HEK293 (cell line): ENCODE measurements around the gene DAPP1.

Experiments used
- CTCF ChIA-PET: fragments of 350-600 bp; formaldehyde crosslinking; extraction: SDS; loops from one replicate; lab custom pipeline; 2021; ENCODE audit warnings: antibody characterized with exemption; lab: Yijun Ruan, JAX
- POLR2A ChIA-PET: fragments of 300-600 bp; formaldehyde crosslinking; extraction: SDS; loops from one replicate; lab custom pipeline; 2020; ENCODE audit warnings: antibody characterized with exemption, inconsistent platforms; lab: Yijun Ruan, JAX
- H3K27ac ChIP-seq: fragments of 200-500 bp; sonication (Bioruptor generic); 2 replicates; pipeline ENCODE4 v1.5.1; 2014; ENCODE audit warnings: low read depth, low read length, control low read depth, inconsistent platforms; ENCODE audit errors: extremely low read depth
- H3K36me3 ChIP-seq, 2 experiments: fragments of 200-500 bp in 1 of 2; sonication (Bioruptor generic) in 1 of 2; 1 replicate in 1 of 2; 2 replicates in 1 of 2; pipeline ENCODE4 v1.5.1; 2014 to 2017; ENCODE audit warnings: inconsistent platforms in 2 of 2, low read length in 2 of 2; ENCODE audit not compliant: control insufficient read depth in 2 of 2, insufficient read depth in 1 of 2
- H3K4me1 ChIP-seq: fragments of 200-500 bp; sonication (Bioruptor generic); 2 replicates; pipeline ENCODE4 v1.5.1; 2014; ENCODE audit warnings: mild to moderate bottlenecking, low read length, inconsistent platforms; ENCODE audit not compliant: control insufficient read depth, insufficient read depth
- H3K4me3 ChIP-seq: 2 replicates; pipeline ENCODE4 v1.5.1; 2011; ENCODE audit warnings: low read depth, mild to moderate bottlenecking, control low read depth, low read length, moderate library complexity
- H3K9me3 ChIP-seq: fragments of 200-500 bp; sonication (Bioruptor generic); 2 replicates; pipeline ENCODE4 v1.5.1; 2014; ENCODE audit warnings: low read depth, low read length, inconsistent platforms; ENCODE audit not compliant: control insufficient read depth, insufficient read depth
- AEBP2 ChIP-seq: fragments of 450-650 bp; formaldehyde crosslinking; IDR thresholded peaks from 2 replicates; pipeline ENCODE4 v1.5.1; 2016; ENCODE audit warnings: missing biosample characterization, missing genetic modification characterization, borderline replicate concordance
- HOXA7 ChIP-seq: sonication (generic); formaldehyde crosslinking; IDR thresholded peaks from 2 replicates; pipeline ENCODE4 v1.8.1; 2022; ENCODE audit warnings: missing genetic modification reagents, borderline replicate concordance
- HOXC10 ChIP-seq: sonication (generic); formaldehyde crosslinking; IDR thresholded peaks from 2 replicates; pipeline ENCODE4 v1.8.1; 2023; ENCODE audit warnings: mild to moderate bottlenecking, missing genetic modification reagents
- IKZF3 ChIP-seq: fragments of 450-650 bp; IDR thresholded peaks from 2 replicates; pipeline ENCODE4 v1.5.0; 2018; ENCODE audit warnings: missing biosample characterization, mild to moderate bottlenecking, missing genetic modification characterization, moderate library complexity
- KLF1 ChIP-seq: fragments of 450-650 bp; formaldehyde crosslinking; IDR thresholded peaks from 2 replicates; pipeline ENCODE4 v1.5.1; 2016; ENCODE audit warnings: missing biosample characterization, missing genetic modification characterization
- KLF10 ChIP-seq: fragments of 450-650 bp; IDR thresholded peaks from 2 replicates; pipeline ENCODE4 v1.5.1; 2018; ENCODE audit warnings: missing biosample characterization, mild to moderate bottlenecking, missing genetic modification characterization
- MYNN ChIP-seq: fragments of 450-650 bp; formaldehyde crosslinking; IDR thresholded peaks from 2 replicates; pipeline ENCODE4 v1.5.1; 2016; ENCODE audit warnings: missing biosample characterization, missing genetic modification characterization, borderline replicate concordance
- MZF1 ChIP-seq: fragments of 450-650 bp; formaldehyde crosslinking; IDR thresholded peaks from 2 replicates; pipeline ENCODE4 v1.5.1; 2017; ENCODE audit warnings: missing biosample characterization, missing genetic modification characterization, borderline replicate concordance
- PRDM6 ChIP-seq: fragments of 450-650 bp; formaldehyde crosslinking; IDR thresholded peaks from 2 replicates; pipeline ENCODE4 v1.5.1; 2017; ENCODE audit warnings: missing biosample characterization, missing genetic modification characterization
- SP2 ChIP-seq: fragments of 450-650 bp; formaldehyde crosslinking; IDR thresholded peaks from 2 replicates; pipeline ENCODE4 v1.5.1; 2016; ENCODE audit warnings: missing biosample characterization, missing genetic modification characterization
- TCF7L2 ChIP-seq: IDR thresholded peaks from 2 replicates; pipeline ENCODE4 v1.6.1; 2011; ENCODE audit warnings: low read depth, mild to moderate bottlenecking, inconsistent platforms, low read length, moderate library complexity, borderline replicate concordance
- ZBTB26 ChIP-seq: fragments of 450-650 bp; formaldehyde crosslinking; optimal IDR thresholded peaks from 2 replicates; pipeline ENCODE3; 2016; ENCODE audit warnings: missing biosample characterization, mild to moderate bottlenecking, missing genetic modification characterization
- ZFHX2 ChIP-seq: fragments of 450-650 bp; formaldehyde crosslinking; conservative IDR thresholded peaks from 2 replicates; pipeline ENCODE4 v1.5.1; 2016; ENCODE audit warnings: missing biosample characterization, missing genetic modification characterization
- ZFP69B ChIP-seq: fragments of 450-650 bp; formaldehyde crosslinking; IDR thresholded peaks from 2 replicates; pipeline ENCODE4 v1.5.1; 2016; ENCODE audit warnings: missing biosample characterization, missing genetic modification characterization
- ZIC2 ChIP-seq: fragments of 450-650 bp; formaldehyde crosslinking; IDR thresholded peaks from 2 replicates; pipeline ENCODE4 v1.5.1; 2016; ENCODE audit warnings: missing biosample characterization, missing genetic modification characterization
- ZNF146 ChIP-seq: fragments of 450-650 bp; formaldehyde crosslinking; IDR thresholded peaks from 2 replicates; pipeline ENCODE4 v1.5.1; 2016; ENCODE audit warnings: missing biosample characterization, missing genetic modification characterization
- ZNF169 ChIP-seq: fragments of 450-650 bp; formaldehyde crosslinking; IDR thresholded peaks from 2 replicates; pipeline ENCODE4 v1.5.1; 2016; ENCODE audit warnings: missing biosample characterization, missing genetic modification characterization
- ZNF19 ChIP-seq: fragments of 450-650 bp; formaldehyde crosslinking; IDR thresholded peaks from 2 replicates; pipeline ENCODE4; 2016; ENCODE audit warnings: missing biosample characterization, missing genetic modification characterization, low read depth
- ZNF239 ChIP-seq: fragments of 450-650 bp; formaldehyde crosslinking; IDR thresholded peaks from 2 replicates; pipeline ENCODE4 v1.5.1; 2016; ENCODE audit warnings: missing biosample characterization, missing genetic modification characterization
- ZNF404 ChIP-seq: fragments of 450-650 bp; formaldehyde crosslinking; IDR thresholded peaks from 2 replicates; pipeline ENCODE4 v1.5.1; 2017; ENCODE audit warnings: missing biosample characterization, missing genetic modification characterization
- ZNF514 ChIP-seq: fragments of 450-650 bp; formaldehyde crosslinking; IDR thresholded peaks from 2 replicates; pipeline ENCODE4 v1.5.1; 2016; ENCODE audit warnings: missing biosample characterization, missing genetic modification characterization
- ZNF560 ChIP-seq: fragments of 450-650 bp; formaldehyde crosslinking; IDR thresholded peaks from 2 replicates; pipeline ENCODE4 v1.5.1; 2017; ENCODE audit warnings: missing biosample characterization, missing genetic modification characterization, borderline replicate concordance
- ZNF596 ChIP-seq: fragments of 450-650 bp; IDR thresholded peaks from 2 replicates; pipeline ENCODE4 v1.5.0; 2018; ENCODE audit warnings: missing biosample characterization, mild to moderate bottlenecking, missing genetic modification characterization, moderate library complexity
- ZNF701 ChIP-seq: fragments of 450-650 bp; formaldehyde crosslinking; IDR thresholded peaks from 2 replicates; pipeline ENCODE4 v1.5.1; 2016; ENCODE audit warnings: missing biosample characterization, missing genetic modification characterization
- ZSCAN23 ChIP-seq: fragments of 450-650 bp; formaldehyde crosslinking; IDR thresholded peaks from 2 replicates; pipeline ENCODE4 v1.5.1; 2016; ENCODE audit warnings: missing biosample characterization, missing genetic modification characterization
- ZSCAN30 ChIP-seq: fragments of 450-650 bp; IDR thresholded peaks from 2 replicates; pipeline ENCODE4 v1.5.1; 2018; ENCODE audit warnings: missing biosample characterization, mild to moderate bottlenecking, missing genetic modification characterization, moderate library complexity
- TF ChIP-seq, protein P1 (sequence below): sonication (generic); formaldehyde crosslinking; IDR thresholded peaks from 2 replicates; pipeline ENCODE4 v1.8.1; 2022; ENCODE audit warnings: mild to moderate bottlenecking, moderate library complexity, missing genetic modification reagents
- TF ChIP-seq, protein P2 (sequence below): fragments of 450-650 bp; formaldehyde crosslinking; IDR thresholded peaks from 2 replicates; pipeline ENCODE4 v1.5.1; 2016; ENCODE audit warnings: missing biosample characterization, missing genetic modification characterization

Gene DAPP1

DNA sequence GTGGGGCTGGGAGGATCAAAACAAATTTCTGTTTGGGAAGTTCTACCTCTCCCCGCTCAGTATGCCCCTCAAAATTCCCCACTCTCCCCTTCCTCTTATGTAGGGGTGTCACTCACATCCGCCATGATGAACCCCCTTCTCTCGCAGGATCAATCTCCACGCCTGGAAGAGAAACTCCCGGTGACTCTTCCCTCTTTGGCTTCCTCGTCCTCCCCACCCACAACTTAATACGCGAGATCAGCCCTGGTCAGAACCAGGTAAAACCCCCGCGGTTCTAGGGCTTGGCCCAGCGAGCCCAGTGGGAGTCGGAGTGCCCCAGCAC, 77.2 kb downstream of the DAPP1 start:
- Histone ChIP-seq H3K36me3 (peaks cover 0 to 18% of the 10 kb centered on the region in 2 experiments; a peak in 1 of 3 replicates), H3K4me3 (peak overlapping the region; percentile 45), H3K27ac (no peak overlapping the region), H3K9me3 (no peaks in the 10 kb centered on the region), H3K4me1 (no peaks in the 10 kb centered on the region)
- POLR2A ChIA-PET = interaction anchor here (0.6 to 1.8 kb wide), 4 partner anchors 53 to 68 kb away, joined by 3 to 9 read pairs (median 6); partner anchors contain the start of genes DNAJB14 and H2AZ1
- no peak for TF ChIP-seq IKZF3 (tag by site-specific recombination)
- TF ChIP-seq, all 188 proteins: peak for 0
- CTCF ChIA-PET = no interaction called here

DNA sequence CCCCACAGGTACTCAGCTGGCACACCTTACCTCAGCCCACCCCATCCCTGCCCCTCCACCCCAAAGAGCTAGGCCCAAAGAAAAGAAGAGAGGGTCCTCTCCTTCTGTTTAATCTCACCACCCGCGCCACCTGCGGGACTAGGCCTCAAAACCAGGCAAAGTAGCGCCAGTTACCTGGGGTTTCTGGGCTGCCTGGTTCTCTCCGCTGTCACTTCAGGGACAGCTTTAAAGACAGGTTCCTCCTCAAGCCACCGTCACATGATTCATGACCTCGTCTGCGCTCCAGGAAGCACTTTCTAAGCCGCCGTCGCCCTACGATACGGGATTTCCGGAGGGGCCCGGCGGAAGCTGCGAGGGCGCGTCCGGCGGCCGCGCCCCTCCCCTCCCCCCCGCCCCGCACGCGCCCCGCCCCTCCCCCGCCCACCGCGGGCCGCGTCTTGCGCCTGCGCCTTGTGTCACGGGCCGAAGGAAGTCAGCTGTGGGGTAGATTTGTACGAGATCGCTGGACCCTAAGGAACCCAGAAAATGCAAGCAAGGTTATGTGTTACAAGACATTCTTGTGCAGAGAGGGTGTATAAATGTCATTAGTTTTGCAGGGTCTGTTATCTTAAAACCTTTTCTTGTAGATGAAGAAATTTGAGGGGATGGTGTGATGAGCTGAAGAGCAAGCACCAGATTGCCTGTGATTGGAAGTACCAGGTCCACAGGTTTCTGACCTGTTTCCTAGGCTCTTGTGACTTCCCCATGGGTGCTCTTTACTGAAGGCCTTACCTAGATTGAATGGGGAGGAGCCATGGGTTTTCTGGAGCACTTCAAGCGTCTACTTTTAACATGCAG, 77.8 kb downstream of the DAPP1 start, which contains the start of gene LAMTOR3:
Gene LAMTOR3, minus strand, starts transcription at position 267 of the 837 bp plus-strand sequence. CDS start 464 bp downstream, outside the sequence.
- ChIA-PET CTCF (no interaction called here), POLR2A (interaction anchor here (0.5 to 1.8 kb wide), 7 partner anchors 47 to 1002 kb away, joined by 3 to 9 read pairs (median 4); partner anchors contain the start of genes DNAJB14 and H2AZ1)
- Histone ChIP-seq H3K36me3 (peaks cover 0 to 16% of the 10 kb centered on the region in 2 experiments; a peak in 1 of 3 replicates), H3K4me1 (no peaks in the 10 kb centered on the region), H3K4me3 (peak within 1 kb of the TSS; percentile 45), H3K27ac (no peak within 1 kb of the TSS), H3K9me3 (no peaks in the 10 kb centered on the region)
- TF ChIP-seq ZNF169 (tag by site-specific recombination) (no peak), AEBP2 (tag by site-specific recombination) (no peak), ZFP69B (tag by site-specific recombination) (no peak), HOXC10 (CRISPR knock-in tag) (no peak), ZSCAN23 (no peak), ZNF560 (tag by site-specific recombination) (no peak), PRDM6 (tag by site-specific recombination) (no peak), ZBTB26 (tag by site-specific recombination) (peak; percentile 21), SP2 (tag by site-specific recombination) (peak; percentile 67), ZNF514 (tag by site-specific recombination) (no peak), KLF10 (tag by site-specific recombination) (peak; percentile 88), TCF7L2 (no peak), MZF1 (tag by site-specific recombination) (no peak), ZNF146 (tag by site-specific recombination) (no peak), ZNF701 (no peak), ZNF19 (tag by site-specific recombination) (no peak), ZNF404 (tag by site-specific recombination) (no peak), MYNN (tag by site-specific recombination) (no peak), HOXA7 (CRISPR knock-in tag) (no peak), KLF1 (tag by site-specific recombination) (0 out of 2 replicates have a peak, but pooled peaks have one; percentile 19), ZNF239 (tag by site-specific recombination) (no peak), ZNF596 (tag by site-specific recombination) (no peak), ZFHX2 (tag by site-specific recombination) (no peak), ZIC2 (tag by site-specific recombination) (0 out of 2 replicates have a peak, but pooled peaks have one; percentile 13), ZSCAN30 (tag by site-specific recombination) (no peak)
- TF ChIP-seq, protein P1, sequence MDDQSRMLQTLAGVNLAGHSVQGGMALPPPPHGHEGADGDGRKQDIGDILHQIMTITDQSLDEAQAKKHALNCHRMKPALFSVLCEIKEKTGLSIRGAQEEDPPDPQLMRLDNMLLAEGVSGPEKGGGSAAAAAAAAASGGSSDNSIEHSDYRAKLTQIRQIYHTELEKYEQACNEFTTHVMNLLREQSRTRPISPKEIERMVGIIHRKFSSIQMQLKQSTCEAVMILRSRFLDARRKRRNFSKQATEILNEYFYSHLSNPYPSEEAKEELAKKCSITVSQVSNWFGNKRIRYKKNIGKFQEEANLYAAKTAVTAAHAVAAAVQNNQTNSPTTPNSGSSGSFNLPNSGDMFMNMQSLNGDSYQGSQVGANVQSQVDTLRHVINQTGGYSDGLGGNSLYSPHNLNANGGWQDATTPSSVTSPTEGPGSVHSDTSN (CRISPR knock-in tag) = no peak
- TF ChIP-seq, protein P2, sequence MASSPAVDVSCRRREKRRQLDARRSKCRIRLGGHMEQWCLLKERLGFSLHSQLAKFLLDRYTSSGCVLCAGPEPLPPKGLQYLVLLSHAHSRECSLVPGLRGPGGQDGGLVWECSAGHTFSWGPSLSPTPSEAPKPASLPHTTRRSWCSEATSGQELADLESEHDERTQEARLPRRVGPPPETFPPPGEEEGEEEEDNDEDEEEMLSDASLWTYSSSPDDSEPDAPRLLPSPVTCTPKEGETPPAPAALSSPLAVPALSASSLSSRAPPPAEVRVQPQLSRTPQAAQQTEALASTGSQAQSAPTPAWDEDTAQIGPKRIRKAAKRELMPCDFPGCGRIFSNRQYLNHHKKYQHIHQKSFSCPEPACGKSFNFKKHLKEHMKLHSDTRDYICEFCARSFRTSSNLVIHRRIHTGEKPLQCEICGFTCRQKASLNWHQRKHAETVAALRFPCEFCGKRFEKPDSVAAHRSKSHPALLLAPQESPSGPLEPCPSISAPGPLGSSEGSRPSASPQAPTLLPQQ = no peak
